ENCODE data around the gene PSMD4.
A peak's percentile ranks its signal among the peaks of the same experiment; 100 is the strongest.

Gene PSMD4

GRCh38 chr1:151277249-151277648, 22.7 kb downstream of the PSMD4 start:
- DNase-seq (ENCODE audit: low spot score): peak; percentile 36
- TF ChIP-seq CTCF (IDR thresholded peaks at IDR 0.05; ENCODE audit: extremely low read depth, missing control alignments): no peak

GRCh38 chr1:151281225-151281968, 26.9 kb downstream of the PSMD4 start:
- DNase-seq (ENCODE audit: low spot score): peak; percentile 87
- TF ChIP-seq CTCF (IDR thresholded peaks at IDR 0.05; ENCODE audit: extremely low read depth, missing control alignments): no peak

GRCh38 chr1:151281969-151282882, 27.7 kb downstream of the PSMD4 start, which contains the start of gene ZNF687:
ZNF687 (plus strand) TSS chr1:151282299; CDS start chr1:151286292, 3,993 bp downstream.
- DNase-seq (ENCODE audit: low spot score): peak; percentile 98
- no peak for TF ChIP-seq CTCF (IDR thresholded peaks at IDR 0.05; ENCODE audit: extremely low read depth, missing control alignments)

GRCh38 chr1:151282883-151283725, 28.6 kb downstream of the PSMD4 start:
- TF ChIP-seq CTCF (IDR thresholded peaks at IDR 0.05; ENCODE audit: extremely low read depth, missing control alignments): no peak
- peak; percentile 59 for DNase-seq (ENCODE audit: low spot score)

GRCh38 chr1:151284013-151284577, 29.6 kb downstream of the PSMD4 start:
- no peak for TF ChIP-seq CTCF (IDR thresholded peaks at IDR 0.05; ENCODE audit: extremely low read depth, missing control alignments)
- no peak for DNase-seq (ENCODE audit: low spot score)

GRCh38 chr1:151286619-151287340, 32.2 kb downstream of the PSMD4 start:
- no peak for TF ChIP-seq CTCF (IDR thresholded peaks at IDR 0.05; ENCODE audit: extremely low read depth, missing control alignments)
- DNase-seq (ENCODE audit: low spot score): no peak
